ENCODE data around the gene PRKAG1.

Gene PRKAG1

DNA sequence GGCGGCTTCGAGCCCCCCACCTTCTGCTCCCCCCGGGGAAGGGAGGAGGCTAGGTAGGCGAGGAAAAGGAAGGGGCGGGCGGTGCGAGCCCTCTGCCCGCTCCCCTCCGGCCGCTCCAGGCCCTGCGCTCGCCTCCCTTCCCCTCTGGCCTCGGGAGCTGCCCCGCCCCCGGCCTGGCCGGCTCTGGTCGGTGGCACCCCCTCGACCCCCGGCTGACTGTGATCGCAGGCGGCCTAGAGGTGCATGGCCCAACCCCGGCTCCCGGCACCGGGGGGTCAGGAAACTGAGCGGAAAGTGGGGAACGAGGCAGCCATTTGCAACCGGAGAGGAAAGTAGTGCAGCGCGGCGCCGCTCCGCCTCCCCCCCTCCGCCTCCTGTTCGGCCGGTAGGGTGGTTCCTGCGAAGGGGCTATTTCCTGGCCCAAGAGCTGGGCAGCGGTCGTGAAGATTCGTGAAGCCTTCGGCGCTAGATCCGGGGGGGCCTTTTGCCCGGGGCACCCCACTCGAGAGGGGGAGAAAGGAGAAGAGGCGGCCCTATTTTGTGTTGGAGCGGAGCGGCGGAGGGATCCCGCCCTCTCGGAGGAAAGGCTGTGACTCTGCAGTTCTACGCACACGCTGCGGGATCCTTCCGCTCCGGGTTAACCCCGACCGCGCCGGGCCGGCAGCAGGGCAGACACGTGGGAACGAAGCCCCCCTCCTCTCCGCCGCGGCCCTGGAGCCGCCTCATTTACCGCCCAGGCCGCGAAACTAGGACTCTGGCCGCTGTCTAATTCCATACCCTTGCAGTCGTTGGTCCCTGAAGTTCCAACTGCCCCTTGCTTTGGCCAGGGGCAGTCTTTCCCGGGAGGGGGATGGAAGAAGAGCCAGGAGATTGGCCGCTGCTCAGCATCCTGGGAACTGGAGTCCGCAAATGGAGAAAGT is 41.9 kb upstream of the PRKAG1 start, which contains the start of gene KMT2D (continued):
- no peak for TF ChIP-seq ZNF426 (tag by site-specific recombination; IDR thresholded peaks at IDR 0.05)
- TF ChIP-seq ZNF776 (tag by site-specific recombination; IDR thresholded peaks at IDR 0.05; ENCODE audit: borderline replicate concordance): no peak
- TF ChIP-seq ZNF302 (tag by site-specific recombination; IDR thresholded peaks at IDR 0.05; ENCODE audit: low read depth): peak; percentile 87; the same call in 1 of the 2 replicates
- no peak; the same call in 1 of the 2 replicates for TF ChIP-seq ZNF19 (tag by site-specific recombination; IDR thresholded peaks at IDR 0.05; ENCODE audit: low read depth)
- no peak for TF ChIP-seq ZNF670 (tag by site-specific recombination; IDR thresholded peaks at IDR 0.05; ENCODE audit: low read depth)
- TF ChIP-seq ZNF324 (tag by site-specific recombination; IDR thresholded peaks at IDR 0.05): peak; percentile 100
- TF ChIP-seq, protein P1, sequence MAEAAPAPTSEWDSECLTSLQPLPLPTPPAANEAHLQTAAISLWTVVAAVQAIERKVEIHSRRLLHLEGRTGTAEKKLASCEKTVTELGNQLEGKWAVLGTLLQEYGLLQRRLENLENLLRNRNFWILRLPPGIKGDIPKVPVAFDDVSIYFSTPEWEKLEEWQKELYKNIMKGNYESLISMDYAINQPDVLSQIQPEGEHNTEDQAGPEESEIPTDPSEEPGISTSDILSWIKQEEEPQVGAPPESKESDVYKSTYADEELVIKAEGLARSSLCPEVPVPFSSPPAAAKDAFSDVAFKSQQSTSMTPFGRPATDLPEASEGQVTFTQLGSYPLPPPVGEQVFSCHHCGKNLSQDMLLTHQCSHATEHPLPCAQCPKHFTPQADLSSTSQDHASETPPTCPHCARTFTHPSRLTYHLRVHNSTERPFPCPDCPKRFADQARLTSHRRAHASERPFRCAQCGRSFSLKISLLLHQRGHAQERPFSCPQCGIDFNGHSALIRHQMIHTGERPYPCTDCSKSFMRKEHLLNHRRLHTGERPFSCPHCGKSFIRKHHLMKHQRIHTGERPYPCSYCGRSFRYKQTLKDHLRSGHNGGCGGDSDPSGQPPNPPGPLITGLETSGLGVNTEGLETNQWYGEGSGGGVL (tag by site-specific recombination; IDR thresholded peaks at IDR 0.05): peak; percentile 74
- TF ChIP-seq ZNF416 (tag by site-specific recombination; IDR thresholded peaks at IDR 0.05): no peak; the same call in 1 of the 2 replicates
- peak; percentile 98 for TF ChIP-seq SP3 (tag by site-specific recombination; IDR thresholded peaks at IDR 0.05)
- TF ChIP-seq ZNF785 (tag by site-specific recombination; IDR thresholded peaks at IDR 0.05): peak; percentile 93
- TF ChIP-seq REPIN1 (tag by site-specific recombination; IDR thresholded peaks at IDR 0.05; ENCODE audit: low read depth): no peak
- no peak for TF ChIP-seq ZNF23 (tag by site-specific recombination; IDR thresholded peaks at IDR 0.05; ENCODE audit: borderline replicate concordance)
- TF ChIP-seq, protein P2, sequence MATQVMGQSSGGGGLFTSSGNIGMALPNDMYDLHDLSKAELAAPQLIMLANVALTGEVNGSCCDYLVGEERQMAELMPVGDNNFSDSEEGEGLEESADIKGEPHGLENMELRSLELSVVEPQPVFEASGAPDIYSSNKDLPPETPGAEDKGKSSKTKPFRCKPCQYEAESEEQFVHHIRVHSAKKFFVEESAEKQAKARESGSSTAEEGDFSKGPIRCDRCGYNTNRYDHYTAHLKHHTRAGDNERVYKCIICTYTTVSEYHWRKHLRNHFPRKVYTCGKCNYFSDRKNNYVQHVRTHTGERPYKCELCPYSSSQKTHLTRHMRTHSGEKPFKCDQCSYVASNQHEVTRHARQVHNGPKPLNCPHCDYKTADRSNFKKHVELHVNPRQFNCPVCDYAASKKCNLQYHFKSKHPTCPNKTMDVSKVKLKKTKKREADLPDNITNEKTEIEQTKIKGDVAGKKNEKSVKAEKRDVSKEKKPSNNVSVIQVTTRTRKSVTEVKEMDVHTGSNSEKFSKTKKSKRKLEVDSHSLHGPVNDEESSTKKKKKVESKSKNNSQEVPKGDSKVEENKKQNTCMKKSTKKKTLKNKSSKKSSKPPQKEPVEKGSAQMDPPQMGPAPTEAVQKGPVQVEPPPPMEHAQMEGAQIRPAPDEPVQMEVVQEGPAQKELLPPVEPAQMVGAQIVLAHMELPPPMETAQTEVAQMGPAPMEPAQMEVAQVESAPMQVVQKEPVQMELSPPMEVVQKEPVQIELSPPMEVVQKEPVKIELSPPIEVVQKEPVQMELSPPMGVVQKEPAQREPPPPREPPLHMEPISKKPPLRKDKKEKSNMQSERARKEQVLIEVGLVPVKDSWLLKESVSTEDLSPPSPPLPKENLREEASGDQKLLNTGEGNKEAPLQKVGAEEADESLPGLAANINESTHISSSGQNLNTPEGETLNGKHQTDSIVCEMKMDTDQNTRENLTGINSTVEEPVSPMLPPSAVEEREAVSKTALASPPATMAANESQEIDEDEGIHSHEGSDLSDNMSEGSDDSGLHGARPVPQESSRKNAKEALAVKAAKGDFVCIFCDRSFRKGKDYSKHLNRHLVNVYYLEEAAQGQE (tag by site-specific recombination; IDR thresholded peaks at IDR 0.05): peak; percentile 72
- no peak for TF ChIP-seq ZNF707 (tag by site-specific recombination; IDR thresholded peaks at IDR 0.05)
- peak; percentile 76 for TF ChIP-seq ZNF600 (tag by site-specific recombination; IDR thresholded peaks at IDR 0.05)
- TF ChIP-seq ZNF529 (tag by site-specific recombination; IDR thresholded peaks at IDR 0.05; ENCODE audit: insufficient replicate concordance): no peak
- TF ChIP-seq, protein P3, sequence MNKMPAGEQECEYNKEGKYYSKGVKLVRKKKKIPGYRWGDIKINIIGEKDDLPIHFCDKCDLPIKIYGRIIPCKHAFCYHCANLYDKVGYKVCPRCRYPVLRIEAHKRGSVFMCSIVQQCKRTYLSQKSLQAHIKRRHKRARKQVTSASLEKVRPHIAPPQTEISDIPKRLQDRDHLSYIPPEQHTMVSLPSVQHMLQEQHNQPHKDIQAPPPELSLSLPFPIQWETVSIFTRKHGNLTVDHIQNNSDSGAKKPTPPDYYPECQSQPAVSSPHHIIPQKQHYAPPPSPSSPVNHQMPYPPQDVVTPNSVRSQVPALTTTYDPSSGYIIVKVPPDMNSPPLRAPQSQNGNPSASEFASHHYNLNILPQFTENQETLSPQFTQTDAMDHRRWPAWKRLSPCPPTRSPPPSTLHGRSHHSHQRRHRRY (tag by site-specific recombination; IDR thresholded peaks at IDR 0.05): peak; percentile 90
- TF ChIP-seq, protein P4, sequence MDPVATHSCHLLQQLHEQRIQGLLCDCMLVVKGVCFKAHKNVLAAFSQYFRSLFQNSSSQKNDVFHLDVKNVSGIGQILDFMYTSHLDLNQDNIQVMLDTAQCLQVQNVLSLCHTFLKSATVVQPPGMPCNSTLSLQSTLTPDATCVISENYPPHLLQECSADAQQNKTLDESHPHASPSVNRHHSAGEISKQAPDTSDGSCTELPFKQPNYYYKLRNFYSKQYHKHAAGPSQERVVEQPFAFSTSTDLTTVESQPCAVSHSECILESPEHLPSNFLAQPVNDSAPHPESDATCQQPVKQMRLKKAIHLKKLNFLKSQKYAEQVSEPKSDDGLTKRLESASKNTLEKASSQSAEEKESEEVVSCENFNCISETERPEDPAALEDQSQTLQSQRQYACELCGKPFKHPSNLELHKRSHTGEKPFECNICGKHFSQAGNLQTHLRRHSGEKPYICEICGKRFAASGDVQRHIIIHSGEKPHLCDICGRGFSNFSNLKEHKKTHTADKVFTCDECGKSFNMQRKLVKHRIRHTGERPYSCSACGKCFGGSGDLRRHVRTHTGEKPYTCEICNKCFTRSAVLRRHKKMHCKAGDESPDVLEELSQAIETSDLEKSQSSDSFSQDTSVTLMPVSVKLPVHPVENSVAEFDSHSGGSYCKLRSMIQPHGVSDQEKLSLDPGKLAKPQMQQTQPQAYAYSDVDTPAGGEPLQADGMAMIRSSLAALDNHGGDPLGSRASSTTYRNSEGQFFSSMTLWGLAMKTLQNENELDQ (tag by site-specific recombination; IDR thresholded peaks at IDR 0.05; ENCODE audit: low read depth): peak; percentile 77
- TF ChIP-seq ZNF174 (tag by site-specific recombination; IDR thresholded peaks at IDR 0.05): no peak
- no peak for TF ChIP-seq ZNF521 (tag by site-specific recombination; IDR thresholded peaks at IDR 0.05)
- TF ChIP-seq ZNF121 (tag by site-specific recombination; IDR thresholded peaks at IDR 0.05): peak; percentile 64; the same call in 1 of the 2 replicates
- TF ChIP-seq, protein P5, sequence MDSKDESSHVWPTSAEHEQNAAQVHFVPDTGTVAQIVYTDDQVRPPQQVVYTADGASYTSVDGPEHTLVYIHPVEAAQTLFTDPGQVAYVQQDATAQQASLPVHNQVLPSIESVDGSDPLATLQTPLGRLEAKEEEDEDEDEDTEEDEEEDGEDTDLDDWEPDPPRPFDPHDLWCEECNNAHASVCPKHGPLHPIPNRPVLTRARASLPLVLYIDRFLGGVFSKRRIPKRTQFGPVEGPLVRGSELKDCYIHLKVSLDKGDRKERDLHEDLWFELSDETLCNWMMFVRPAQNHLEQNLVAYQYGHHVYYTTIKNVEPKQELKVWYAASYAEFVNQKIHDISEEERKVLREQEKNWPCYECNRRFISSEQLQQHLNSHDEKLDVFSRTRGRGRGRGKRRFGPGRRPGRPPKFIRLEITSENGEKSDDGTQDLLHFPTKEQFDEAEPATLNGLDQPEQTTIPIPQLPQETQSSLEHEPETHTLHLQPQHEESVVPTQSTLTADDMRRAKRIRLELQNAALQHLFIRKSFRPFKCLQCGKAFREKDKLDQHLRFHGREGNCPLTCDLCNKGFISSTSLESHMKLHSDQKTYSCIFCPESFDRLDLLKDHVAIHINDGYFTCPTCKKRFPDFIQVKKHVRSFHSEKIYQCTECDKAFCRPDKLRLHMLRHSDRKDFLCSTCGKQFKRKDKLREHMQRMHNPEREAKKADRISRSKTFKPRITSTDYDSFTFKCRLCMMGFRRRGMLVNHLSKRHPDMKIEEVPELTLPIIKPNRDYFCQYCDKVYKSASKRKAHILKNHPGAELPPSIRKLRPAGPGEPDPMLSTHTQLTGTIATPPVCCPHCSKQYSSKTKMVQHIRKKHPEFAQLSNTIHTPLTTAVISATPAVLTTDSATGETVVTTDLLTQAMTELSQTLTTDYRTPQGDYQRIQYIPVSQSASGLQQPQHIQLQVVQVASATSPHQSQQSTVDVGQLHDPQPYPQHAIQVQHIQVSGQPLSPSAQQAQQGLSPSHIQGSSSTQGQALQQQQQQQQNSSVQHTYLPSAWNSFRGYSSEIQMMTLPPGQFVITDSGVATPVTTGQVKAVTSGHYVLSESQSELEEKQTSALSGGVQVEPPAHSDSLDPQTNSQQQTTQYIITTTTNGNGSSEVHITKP (tag by site-specific recombination; IDR thresholded peaks at IDR 0.05): peak; percentile 92
- TF ChIP-seq ZFP69B (tag by site-specific recombination; IDR thresholded peaks at IDR 0.05): peak; percentile 93
- TF ChIP-seq ZIC2 (tag by site-specific recombination; IDR thresholded peaks at IDR 0.05): peak; percentile 85

Measured in HEK293 (cell line).